GM12892 (cell line): ENCODE results near the gene MBD6.

Experiments
- POLR2AphosphoS5 ChIP-seq: IDR thresholded peaks from 2 replicates; pipeline ENCODE4 v1.6.1; 2011; ENCODE audit warnings: low read depth, low read length, control low read depth
- TAF1 ChIP-seq: IDR thresholded peaks from 2 replicates; pipeline ENCODE4 v1.6.1; 2011; ENCODE audit warnings: low read depth, mild to moderate bottlenecking, control low read depth, low read length, borderline replicate concordance

DNA sequence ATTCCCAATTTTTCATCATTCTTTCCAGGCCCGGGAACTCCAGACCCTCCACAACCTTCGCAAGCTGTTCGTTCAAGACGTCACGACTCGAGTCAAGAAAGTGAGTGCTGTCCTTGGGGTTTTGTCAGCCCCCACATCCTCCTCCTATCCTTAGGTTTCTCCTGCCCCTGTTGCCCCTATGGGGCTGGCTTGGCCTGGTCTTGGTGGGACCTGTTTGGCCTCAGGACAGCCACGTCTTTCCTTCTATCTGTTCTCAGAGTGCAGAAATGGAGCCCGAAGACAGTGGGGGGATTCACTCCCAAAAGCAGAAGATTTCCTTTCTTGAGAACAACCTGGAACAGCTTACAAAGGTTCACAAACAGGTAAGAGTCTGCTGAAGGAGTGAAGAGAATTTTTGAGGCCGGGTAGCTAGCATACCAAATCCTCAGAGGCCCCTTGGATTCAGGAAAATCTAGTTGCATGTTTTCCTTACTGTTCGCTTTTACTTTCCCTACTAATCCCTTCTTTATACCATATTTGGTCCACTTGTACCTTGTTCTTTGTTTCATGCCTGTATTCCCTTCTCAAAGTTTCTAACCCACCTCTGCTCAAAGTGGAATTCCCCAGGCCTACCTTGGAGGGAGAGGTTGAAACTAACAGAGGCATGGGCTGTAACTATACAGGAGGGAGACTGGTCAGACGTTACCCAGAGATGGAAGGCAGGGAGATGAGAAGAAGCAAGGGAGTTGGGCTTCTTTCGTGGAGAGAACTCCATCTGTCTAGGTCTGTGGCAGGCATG lies 55.5 kb downstream of the MBD6 start:
- TF ChIP-seq TAF1 (no peak), POLR2AphosphoS5 (no peak)
